ENCODE results near the gene GREM2.

GREM2 gene

DNA sequence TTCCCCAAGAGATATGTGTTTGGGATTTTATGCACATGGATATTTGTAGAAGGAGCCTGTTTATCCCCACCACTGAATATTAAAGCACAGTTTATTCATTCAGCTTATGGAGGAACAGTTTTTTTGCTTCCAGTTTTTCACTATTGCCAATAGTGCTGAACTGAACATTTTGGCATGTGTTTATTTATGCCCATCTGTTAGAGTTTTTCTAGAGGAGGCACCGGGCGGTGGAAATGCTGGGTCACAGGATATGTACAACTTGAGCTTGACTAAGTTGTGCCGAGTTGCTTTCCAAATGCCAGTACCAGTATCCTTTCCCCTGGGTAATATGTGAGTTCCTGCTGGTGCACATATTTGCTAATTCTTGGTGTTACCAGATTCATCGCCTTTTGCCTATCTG, 111.3 kb downstream of the GREM2 start:
- TF ChIP-seq GABPA (IDR thresholded peaks at IDR 0.05; ENCODE audit: low read depth) = no peak
- TF ChIP-seq, protein P1, sequence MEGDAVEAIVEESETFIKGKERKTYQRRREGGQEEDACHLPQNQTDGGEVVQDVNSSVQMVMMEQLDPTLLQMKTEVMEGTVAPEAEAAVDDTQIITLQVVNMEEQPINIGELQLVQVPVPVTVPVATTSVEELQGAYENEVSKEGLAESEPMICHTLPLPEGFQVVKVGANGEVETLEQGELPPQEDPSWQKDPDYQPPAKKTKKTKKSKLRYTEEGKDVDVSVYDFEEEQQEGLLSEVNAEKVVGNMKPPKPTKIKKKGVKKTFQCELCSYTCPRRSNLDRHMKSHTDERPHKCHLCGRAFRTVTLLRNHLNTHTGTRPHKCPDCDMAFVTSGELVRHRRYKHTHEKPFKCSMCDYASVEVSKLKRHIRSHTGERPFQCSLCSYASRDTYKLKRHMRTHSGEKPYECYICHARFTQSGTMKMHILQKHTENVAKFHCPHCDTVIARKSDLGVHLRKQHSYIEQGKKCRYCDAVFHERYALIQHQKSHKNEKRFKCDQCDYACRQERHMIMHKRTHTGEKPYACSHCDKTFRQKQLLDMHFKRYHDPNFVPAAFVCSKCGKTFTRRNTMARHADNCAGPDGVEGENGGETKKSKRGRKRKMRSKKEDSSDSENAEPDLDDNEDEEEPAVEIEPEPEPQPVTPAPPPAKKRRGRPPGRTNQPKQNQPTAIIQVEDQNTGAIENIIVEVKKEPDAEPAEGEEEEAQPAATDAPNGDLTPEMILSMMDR (IDR thresholded peaks at IDR 0.05; ENCODE audit: insufficient read depth, low read length) = no peak
- TF ChIP-seq, protein P2, sequence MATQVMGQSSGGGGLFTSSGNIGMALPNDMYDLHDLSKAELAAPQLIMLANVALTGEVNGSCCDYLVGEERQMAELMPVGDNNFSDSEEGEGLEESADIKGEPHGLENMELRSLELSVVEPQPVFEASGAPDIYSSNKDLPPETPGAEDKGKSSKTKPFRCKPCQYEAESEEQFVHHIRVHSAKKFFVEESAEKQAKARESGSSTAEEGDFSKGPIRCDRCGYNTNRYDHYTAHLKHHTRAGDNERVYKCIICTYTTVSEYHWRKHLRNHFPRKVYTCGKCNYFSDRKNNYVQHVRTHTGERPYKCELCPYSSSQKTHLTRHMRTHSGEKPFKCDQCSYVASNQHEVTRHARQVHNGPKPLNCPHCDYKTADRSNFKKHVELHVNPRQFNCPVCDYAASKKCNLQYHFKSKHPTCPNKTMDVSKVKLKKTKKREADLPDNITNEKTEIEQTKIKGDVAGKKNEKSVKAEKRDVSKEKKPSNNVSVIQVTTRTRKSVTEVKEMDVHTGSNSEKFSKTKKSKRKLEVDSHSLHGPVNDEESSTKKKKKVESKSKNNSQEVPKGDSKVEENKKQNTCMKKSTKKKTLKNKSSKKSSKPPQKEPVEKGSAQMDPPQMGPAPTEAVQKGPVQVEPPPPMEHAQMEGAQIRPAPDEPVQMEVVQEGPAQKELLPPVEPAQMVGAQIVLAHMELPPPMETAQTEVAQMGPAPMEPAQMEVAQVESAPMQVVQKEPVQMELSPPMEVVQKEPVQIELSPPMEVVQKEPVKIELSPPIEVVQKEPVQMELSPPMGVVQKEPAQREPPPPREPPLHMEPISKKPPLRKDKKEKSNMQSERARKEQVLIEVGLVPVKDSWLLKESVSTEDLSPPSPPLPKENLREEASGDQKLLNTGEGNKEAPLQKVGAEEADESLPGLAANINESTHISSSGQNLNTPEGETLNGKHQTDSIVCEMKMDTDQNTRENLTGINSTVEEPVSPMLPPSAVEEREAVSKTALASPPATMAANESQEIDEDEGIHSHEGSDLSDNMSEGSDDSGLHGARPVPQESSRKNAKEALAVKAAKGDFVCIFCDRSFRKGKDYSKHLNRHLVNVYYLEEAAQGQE (IDR thresholded peaks at IDR 0.05; ENCODE audit: insufficient replicate concordance, low read depth) = no peak
- TF ChIP-seq POLR2AphosphoS5 (IDR thresholded peaks at IDR 0.05; ENCODE audit: low read depth) = no peak
- TF ChIP-seq SPI1 (IDR thresholded peaks at IDR 0.05; ENCODE audit: borderline replicate concordance, low read depth) = no peak
- Histone ChIP-seq H3K4me3 (replicated peaks; ENCODE audit: insufficient read depth, low read length) (no peak overlapping the region), H3K27ac (replicated peaks) (no peak overlapping the region), H3K27me3 (ENCODE audit: insufficient read depth, poor library complexity, severe bottlenecking) (no peaks in the 10 kb centered on the region)
- no peak for DNase-seq (ENCODE audit: low read depth in 1 of 2, low spot score in 1 of 2)

DNA sequence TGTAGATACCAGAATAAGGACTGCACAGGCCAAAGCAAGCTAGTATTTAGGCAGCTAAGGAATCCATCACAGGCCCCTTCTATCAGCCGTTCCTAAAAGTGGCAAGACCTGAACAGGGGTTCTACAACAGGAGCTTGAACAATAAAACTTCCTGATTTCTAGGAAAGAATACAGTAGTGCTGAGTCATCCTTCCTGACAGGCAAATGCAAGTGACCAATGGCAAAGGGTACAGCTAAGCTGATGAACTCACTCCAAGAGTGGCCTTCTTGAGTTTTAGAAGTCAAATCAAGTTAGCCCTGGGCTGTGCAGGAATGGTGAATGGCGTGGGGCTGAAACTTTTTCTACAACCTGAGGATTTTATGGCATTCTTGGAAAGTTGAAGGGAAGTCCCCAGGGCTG, 112.9 kb downstream of the GREM2 start:
- H3K27ac ChIP-seq (replicated peaks) = no peak overlapping the region
- no peak for DNase-seq (ENCODE audit: low read depth in 1 of 2, low spot score in 1 of 2)
- H3K27me3 ChIP-seq (ENCODE audit: insufficient read depth, poor library complexity, severe bottlenecking) = no peaks in the 10 kb centered on the region
- TF ChIP-seq POLR2AphosphoS5 (IDR thresholded peaks at IDR 0.05; ENCODE audit: low read depth) (no peak), SPI1 (IDR thresholded peaks at IDR 0.05; ENCODE audit: borderline replicate concordance, low read depth) (no peak), GABPA (IDR thresholded peaks at IDR 0.05; ENCODE audit: low read depth) (no peak)
- TF ChIP-seq, protein P1 (IDR thresholded peaks at IDR 0.05; ENCODE audit: insufficient read depth, low read length) = no peak
- TF ChIP-seq, protein P2 (IDR thresholded peaks at IDR 0.05; ENCODE audit: insufficient replicate concordance, low read depth) = no peak
- no peak overlapping the region for H3K4me3 ChIP-seq (replicated peaks; ENCODE audit: insufficient read depth, low read length)

DNA sequence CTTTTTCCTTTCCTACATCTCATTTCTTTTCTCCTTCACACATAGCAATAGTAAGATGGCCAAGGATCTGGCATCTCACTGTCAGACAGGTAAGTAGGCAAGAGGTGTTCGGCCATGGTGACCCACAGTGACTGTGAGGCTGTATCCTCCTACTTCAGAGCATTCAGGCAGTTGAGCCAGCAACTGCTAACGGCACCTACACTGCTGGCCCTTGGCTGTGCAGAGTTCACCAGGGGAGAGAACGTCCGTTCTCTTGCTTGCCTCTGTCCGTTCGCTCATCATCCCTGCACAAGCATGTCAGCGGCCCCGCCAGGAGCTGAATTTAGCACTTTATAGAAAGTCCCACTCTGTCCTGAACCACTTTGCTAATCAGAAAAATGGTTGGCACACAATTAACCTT, 113.6 kb downstream of the GREM2 start:
- no peaks in the 10 kb centered on the region for H3K27me3 ChIP-seq (ENCODE audit: insufficient read depth, poor library complexity, severe bottlenecking)
- TF ChIP-seq, protein P2 (IDR thresholded peaks at IDR 0.05; ENCODE audit: insufficient replicate concordance, low read depth) = no peak
- TF ChIP-seq, protein P1 (IDR thresholded peaks at IDR 0.05; ENCODE audit: insufficient read depth, low read length) = no peak
- TF ChIP-seq GABPA (IDR thresholded peaks at IDR 0.05; ENCODE audit: low read depth) (no peak), POLR2AphosphoS5 (IDR thresholded peaks at IDR 0.05; ENCODE audit: low read depth) (no peak), SPI1 (IDR thresholded peaks at IDR 0.05; ENCODE audit: borderline replicate concordance, low read depth) (no peak)
- H3K27ac ChIP-seq (replicated peaks) = no peak overlapping the region
- no peak for DNase-seq (ENCODE audit: low read depth in 1 of 2, low spot score in 1 of 2)
- H3K4me3 ChIP-seq (replicated peaks; ENCODE audit: insufficient read depth, low read length) = no peak overlapping the region

All from HL-60 (cell line).